GM19099 (cell line): Measurements from ENCODE around the gene PIGX.

ENCODE experiments used
- POLR2A ChIP-seq: IDR thresholded peaks from 3 replicates; pipeline ENCODE4 v1.6.1; 2011; ENCODE audit warnings: low read depth; ENCODE audit not compliant: insufficient read length; ENCODE audit errors: extremely low read depth

The PIGX gene

GRCh38 chr3:196694941-196695848 is 17.0 kb upstream of the PIGX start:
- TF ChIP-seq POLR2A, result no peak

GRCh38 chr3:196695849-196696226 is 16.3 kb upstream of the PIGX start:
- no peak for TF ChIP-seq POLR2A

GRCh38 chr3:196697270-196697669 is 14.9 kb upstream of the PIGX start:
- no peak for TF ChIP-seq POLR2A

- no peak for TF ChIP-seq POLR2A
These were observed 12.4 kb upstream of the PIGX start for GRCh38 chr3:196699749-196700148.

GRCh38 chr3:196700801-196701200 is 11.4 kb upstream of the PIGX start:
- TF ChIP-seq POLR2A, result no peak

- TF ChIP-seq POLR2A, result no peak
These were observed 5.8 kb upstream of the PIGX start for GRCh38 chr3:196706327-196706726.

GRCh38 chr3:196706731-196707130 is 5.4 kb upstream of the PIGX start:
- no peak for TF ChIP-seq POLR2A

- TF ChIP-seq POLR2A, result no peak
These were observed 4.6 kb upstream of the PIGX start for GRCh38 chr3:196707566-196707965.

GRCh38 chr3:196708467-196708866 is 3.7 kb upstream of the PIGX start:
- TF ChIP-seq POLR2A, result no peak

- no peak for TF ChIP-seq POLR2A
These were observed 587 bp downstream of the PIGX start for GRCh38 chr3:196712514-196713413.

GRCh38 chr3:196721097-196721496 is 8.9 kb downstream of the PIGX start:
- no peak for TF ChIP-seq POLR2A

- TF ChIP-seq POLR2A, result no peak
These were observed 14.9 kb downstream of the PIGX start for GRCh38 chr3:196726788-196727675.

GRCh38 chr3:196735751-196736150 is 23.6 kb downstream of the PIGX start:
- no peak for TF ChIP-seq POLR2A

GRCh38 chr3:196736670-196737374 is 24.6 kb downstream of the PIGX start:
- no peak for TF ChIP-seq POLR2A

GRCh38 chr3:196737655-196738054 is 25.5 kb downstream of the PIGX start:
- no peak for TF ChIP-seq POLR2A
